ENCODE results near the gene ZNF417. TPM values are rescaled to one million over a fixed set of nuclear protein-coding genes. Genes with fewer than 3 reads are reported as not detected.

ZNF417 gene
- total and polyA plus RNA-seq, 2 donors (not counting 1 experiment from before 2014, with no cell fraction given), result 5.9 to 22.1 TPM

GRCh38 chr19:57947419-57948134 is 31.2 kb upstream of the ZNF417 start, which contains the start of gene ZNF256:
Gene ZNF256, minus strand, starts transcription at chr19:57947706. Its CDS starts 232 bp downstream, at chr19:57947474.
- Histone ChIP-seq H4K20me1 (ENCODE audit: control insufficient read depth, extremely low read depth, insufficient read depth, low read length) (no peaks in the 10 kb centered on the region), H3K4me3 (replicated peaks in 1 of 4; ENCODE audit: control extremely low read depth in 1 of 4, insufficient read depth in 1 of 4, low read depth in 3 of 4, low read length in 4 of 4) (peak within 1 kb of the TSS; percentile 88 to 90 (median 88)), H3K4me1 (ENCODE audit: control insufficient read depth, extremely low read depth, insufficient read depth, low read length) (no peaks in the 10 kb centered on the region), H3K79me2 (ENCODE audit: control insufficient read depth, insufficient read depth, low read length) (peaks cover 23% of the 10 kb centered on the region), H3K4me2 (ENCODE audit: extremely low read depth, insufficient read depth, low read length) (peak within 1 kb of the TSS; percentile 93), H3K27me3 (ENCODE audit: control insufficient read depth, insufficient read depth, low read length) (no peaks in the 10 kb centered on the region), H3K36me3 (ENCODE audit: control insufficient read depth, insufficient read depth, low read length) (no peaks in the 10 kb centered on the region), H3K9ac (ENCODE audit: insufficient read depth, low read length) (peak within 1 kb of the TSS; percentile 86), H2AFZ (ENCODE audit: low read length) (peak within 1 kb of the TSS; percentile 94), H3K27ac (ENCODE audit: insufficient read depth, low read length) (peak within 1 kb of the TSS; percentile 84), H3K9me3 (ENCODE audit: control insufficient read depth, insufficient read depth, low read depth, low read length) (no peaks in the 10 kb centered on the region)
- peak; percentile 96 for DNase-seq (ENCODE audit: low read depth in 2 of 2)
- TF ChIP-seq EZH2 (IDR thresholded peaks at IDR 0.05; ENCODE audit: low read length, missing control alignments) (no peak), CTCF (conservative IDR thresholded peaks at IDR 0.05 in 1 of 2, IDR thresholded peaks at IDR 0.05 in 1 of 2; ENCODE audit: low read depth in 1 of 2, low read length in 2 of 2) (peak; percentile 40 to 59)

- H3K79me2 ChIP-seq (ENCODE audit: control insufficient read depth, insufficient read depth, low read length), result peaks cover 23% of the 10 kb centered on the region
- TF ChIP-seq EZH2 (IDR thresholded peaks at IDR 0.05; ENCODE audit: low read length, missing control alignments), result no peak
- TF ChIP-seq CTCF (conservative IDR thresholded peaks at IDR 0.05 in 1 of 2, IDR thresholded peaks at IDR 0.05 in 1 of 2; ENCODE audit: low read depth in 1 of 2, low read length in 2 of 2), result no peak
- H3K27ac ChIP-seq (ENCODE audit: insufficient read depth, low read length), result peak overlapping the region; percentile 84
- H3K9ac ChIP-seq (ENCODE audit: insufficient read depth, low read length), result peak overlapping the region; percentile 86
- H3K4me2 ChIP-seq (ENCODE audit: extremely low read depth, insufficient read depth, low read length), result peak overlapping the region; percentile 93
- no peaks in the 10 kb centered on the region for H3K36me3 ChIP-seq (ENCODE audit: control insufficient read depth, insufficient read depth, low read length)
- no peak for DNase-seq (ENCODE audit: low read depth in 2 of 2)
- H3K4me3 ChIP-seq (replicated peaks in 1 of 4; ENCODE audit: control extremely low read depth in 1 of 4, insufficient read depth in 1 of 4, low read depth in 3 of 4, low read length in 4 of 4), result peak overlapping the region; percentile 88 to 90 (median 88)
- H3K9me3 ChIP-seq (ENCODE audit: control insufficient read depth, insufficient read depth, low read depth, low read length), result no peaks in the 10 kb centered on the region
- peak overlapping the region; percentile 84 for H2AFZ ChIP-seq (ENCODE audit: low read length)
- no peaks in the 10 kb centered on the region for H3K4me1 ChIP-seq (ENCODE audit: control insufficient read depth, extremely low read depth, insufficient read depth, low read length)
- H4K20me1 ChIP-seq (ENCODE audit: control insufficient read depth, extremely low read depth, insufficient read depth, low read length), result no peaks in the 10 kb centered on the region
- no peaks in the 10 kb centered on the region for H3K27me3 ChIP-seq (ENCODE audit: control insufficient read depth, insufficient read depth, low read length)
Measured at GRCh38 chr19:57947088-57947418, 30.7 kb upstream of the ZNF417 start.

GRCh38 chr19:57946316-57946715 is 29.9 kb upstream of the ZNF417 start:
- Histone ChIP-seq H3K4me1 (ENCODE audit: control insufficient read depth, extremely low read depth, insufficient read depth, low read length) (no peaks in the 10 kb centered on the region), H3K4me3 (replicated peaks in 1 of 4; ENCODE audit: control extremely low read depth in 1 of 4, insufficient read depth in 1 of 4, low read depth in 3 of 4, low read length in 4 of 4) (peak overlapping the region; percentile 88 to 90 (median 88)), H3K36me3 (ENCODE audit: control insufficient read depth, insufficient read depth, low read length) (no peaks in the 10 kb centered on the region), H3K79me2 (ENCODE audit: control insufficient read depth, insufficient read depth, low read length) (peaks cover 23% of the 10 kb centered on the region), H3K9me3 (ENCODE audit: control insufficient read depth, insufficient read depth, low read depth, low read length) (peaks cover 2% of the 10 kb centered on the region), H3K9ac (ENCODE audit: insufficient read depth, low read length) (no peak overlapping the region), H3K4me2 (ENCODE audit: extremely low read depth, insufficient read depth, low read length) (peak overlapping the region; percentile 93), H3K27me3 (ENCODE audit: control insufficient read depth, insufficient read depth, low read length) (no peaks in the 10 kb centered on the region), H3K27ac (ENCODE audit: insufficient read depth, low read length) (no peak overlapping the region), H4K20me1 (ENCODE audit: control insufficient read depth, extremely low read depth, insufficient read depth, low read length) (no peaks in the 10 kb centered on the region), H2AFZ (ENCODE audit: low read length) (no peak overlapping the region)
- TF ChIP-seq CTCF (conservative IDR thresholded peaks at IDR 0.05 in 1 of 2, IDR thresholded peaks at IDR 0.05 in 1 of 2; ENCODE audit: low read depth in 1 of 2, low read length in 2 of 2) (no peak), EZH2 (IDR thresholded peaks at IDR 0.05; ENCODE audit: low read length, missing control alignments) (no peak)
- DNase-seq (ENCODE audit: low read depth in 2 of 2), result no peak

Data from fibroblast of lung (primary cell).